GM18498 (cell line): ENCODE data around the gene LILRB5.
"Not testable (repeated sequence)": the region's sequence is repeated elsewhere in the genome, so short reads cannot be mapped to it uniquely, and the experiment has no call there.

Experiments
- ATAC-seq: cut with Tn5 transposase; IDR thresholded peaks from one replicate; pipeline ENCODE4 v1.9.1; 2021; ENCODE audit warnings: mild to moderate bottlenecking, moderate library complexity; ENCODE audit not compliant: unreplicated experiment

The LILRB5 gene

GRCh38 chr19:54257116-54257480, at the start of gene LILRB5:
Gene LILRB5 (minus strand): TSS chr19:54257273. CDS start chr19:54257193, 80 bp downstream.
- no peak for ATAC-seq

GRCh38 chr19:54305141-54305540, 48.1 kb upstream of the LILRB5 start:
- no peak for ATAC-seq

GRCh38 chr19:54302257-54302656, 45.2 kb upstream of the LILRB5 start:
- ATAC-seq, result no peak

GRCh38 chr19:54299515-54299914, 42.4 kb upstream of the LILRB5 start:
- no peak for ATAC-seq

- no peak for ATAC-seq
Observed at GRCh38 chr19:54299126-54299498, 42.0 kb upstream of the LILRB5 start.

GRCh38 chr19:54298357-54299125, 41.5 kb upstream of the LILRB5 start:
- ATAC-seq, result no peak

GRCh38 chr19:54297759-54298305, 40.8 kb upstream of the LILRB5 start:
- no peak for ATAC-seq

- ATAC-seq, result no peak
Observed at GRCh38 chr19:54294539-54294938, 37.5 kb upstream of the LILRB5 start.

GRCh38 chr19:54289160-54289559, 32.1 kb upstream of the LILRB5 start:
- ATAC-seq, result not testable (repeated sequence)

GRCh38 chr19:54287456-54287855, 30.4 kb upstream of the LILRB5 start:
- ATAC-seq, result no peak

- not testable (repeated sequence) for ATAC-seq
Observed at GRCh38 chr19:54286283-54286682, 29.2 kb upstream of the LILRB5 start.

- ATAC-seq, result not testable (repeated sequence)
Observed at GRCh38 chr19:54285427-54286056, 28.5 kb upstream of the LILRB5 start.

GRCh38 chr19:54282686-54283470, 25.8 kb upstream of the LILRB5 start:
- no peak for ATAC-seq

GRCh38 chr19:54281729-54282075, 24.6 kb upstream of the LILRB5 start:
- ATAC-seq, result not testable (repeated sequence)

GRCh38 chr19:54281007-54281728, 24.1 kb upstream of the LILRB5 start, which contains the start of gene LILRB2:
Gene LILRB2 (minus strand): TSS chr19:54281110. CDS start chr19:54280496, 614 bp downstream.
- no peak for ATAC-seq

- not testable (repeated sequence) for ATAC-seq
Observed at GRCh38 chr19:54280441-54280840, 23.4 kb upstream of the LILRB5 start.

- not testable (repeated sequence) for ATAC-seq
Observed at GRCh38 chr19:54280025-54280424, 23.0 kb upstream of the LILRB5 start.

- ATAC-seq, result no peak
Observed at GRCh38 chr19:54279406-54279962, 22.4 kb upstream of the LILRB5 start.

GRCh38 chr19:54278571-54279195, 21.6 kb upstream of the LILRB5 start:
- ATAC-seq, result not testable (repeated sequence)

GRCh38 chr19:54278056-54278455, 21.0 kb upstream of the LILRB5 start:
- ATAC-seq, result not testable (repeated sequence)
